Measurements from ENCODE around the gene RBM7. TPM values are rescaled to one million over a fixed set of nuclear protein-coding genes. Genes with fewer than 3 reads are reported as not detected.

Gene RBM7
- total and polyA plus RNA-seq, 2 donors (not counting 3 experiments of a cell fraction or from before 2014, with no cell fraction given): 16.4 to 38.4 TPM

DNA sequence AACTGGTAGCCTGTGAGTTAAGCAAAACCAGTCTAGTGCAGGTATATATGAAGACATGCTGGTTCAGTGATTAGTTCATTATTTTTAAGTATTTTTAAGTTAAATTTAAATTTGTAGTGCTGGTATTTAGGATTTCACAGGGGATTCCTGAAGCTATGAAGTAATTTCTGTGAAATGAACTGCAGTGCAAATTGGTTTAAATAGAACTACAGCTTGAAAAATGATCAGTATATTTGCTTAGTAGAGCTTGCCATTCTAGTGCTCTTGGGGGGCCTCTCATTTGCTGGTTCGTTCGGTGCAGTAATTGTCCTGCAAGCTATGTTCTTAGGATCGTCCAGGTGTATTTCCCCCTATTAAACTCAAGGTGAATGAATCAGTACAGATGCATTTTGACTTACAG, 51.9 kb downstream of the RBM7 start:
- BruUV-seq (replicated peaks): no TSS peak
- Histone ChIP-seq H2AFZ (ENCODE audit: low read depth, low read length) (no peak overlapping the region), H3K27me3 (ENCODE audit: control insufficient read depth in 2 of 2, insufficient read depth in 2 of 2, low read length in 2 of 2) (no peaks in the 10 kb centered on the region), H3K4me1 (ENCODE audit: control insufficient read depth, extremely low read depth, insufficient read depth, low read length) (no peaks in the 10 kb centered on the region), H3K4me3 (replicated peaks in 1 of 3; ENCODE audit: insufficient read depth in 1 of 3, low read depth in 1 of 3, low read length in 3 of 3) (no peak overlapping the region), H3K9ac (replicated peaks; ENCODE audit: extremely low read depth, insufficient read depth, low read length) (no peak overlapping the region), H3K27ac (ENCODE audit: insufficient read depth, low read depth, low read length) (no peak overlapping the region), H3K9me1 (replicated peaks; ENCODE audit: control insufficient read depth, extremely low read depth, insufficient read depth, low read length) (no peaks in the 10 kb centered on the region), H3K9me3 (replicated peaks; ENCODE audit: control insufficient read depth, insufficient read depth, low read length) (no peaks in the 10 kb centered on the region), H3K36me3 (ENCODE audit: control insufficient read depth in 2 of 2, extremely low read depth in 1 of 2, insufficient read depth in 2 of 2, low read length in 2 of 2) (peaks cover 11 to 16% of the 10 kb centered on the region in 2 experiments), H3K79me2 (ENCODE audit: control insufficient read depth, insufficient read depth, low read length) (peaks cover 14% of the 10 kb centered on the region), H3K4me2 (ENCODE audit: insufficient read depth, low read length) (no peak overlapping the region), H4K20me1 (replicated peaks; ENCODE audit: control insufficient read depth, extremely low read depth, insufficient read depth, low read length) (no peaks in the 10 kb centered on the region)
- no peak for DNase-seq (ENCODE audit: low read depth, low spot score)
- intact Hi-C loops (cut with micrococcal nuclease) (no loop called here), dilution Hi-C loops (cut with MboI; ENCODE audit: extremely low pct_ligation_motif_present, low sequenced_read_pairs) (no loop called here)
- TF ChIP-seq, protein P1, sequence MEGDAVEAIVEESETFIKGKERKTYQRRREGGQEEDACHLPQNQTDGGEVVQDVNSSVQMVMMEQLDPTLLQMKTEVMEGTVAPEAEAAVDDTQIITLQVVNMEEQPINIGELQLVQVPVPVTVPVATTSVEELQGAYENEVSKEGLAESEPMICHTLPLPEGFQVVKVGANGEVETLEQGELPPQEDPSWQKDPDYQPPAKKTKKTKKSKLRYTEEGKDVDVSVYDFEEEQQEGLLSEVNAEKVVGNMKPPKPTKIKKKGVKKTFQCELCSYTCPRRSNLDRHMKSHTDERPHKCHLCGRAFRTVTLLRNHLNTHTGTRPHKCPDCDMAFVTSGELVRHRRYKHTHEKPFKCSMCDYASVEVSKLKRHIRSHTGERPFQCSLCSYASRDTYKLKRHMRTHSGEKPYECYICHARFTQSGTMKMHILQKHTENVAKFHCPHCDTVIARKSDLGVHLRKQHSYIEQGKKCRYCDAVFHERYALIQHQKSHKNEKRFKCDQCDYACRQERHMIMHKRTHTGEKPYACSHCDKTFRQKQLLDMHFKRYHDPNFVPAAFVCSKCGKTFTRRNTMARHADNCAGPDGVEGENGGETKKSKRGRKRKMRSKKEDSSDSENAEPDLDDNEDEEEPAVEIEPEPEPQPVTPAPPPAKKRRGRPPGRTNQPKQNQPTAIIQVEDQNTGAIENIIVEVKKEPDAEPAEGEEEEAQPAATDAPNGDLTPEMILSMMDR (IDR thresholded peaks at IDR 0.05; ENCODE audit: extremely low read depth in 1 of 2, insufficient read depth in 1 of 2, low read depth in 1 of 2, low read length in 2 of 2): no peak
- TF ChIP-seq POLR2A (IDR thresholded peaks at IDR 0.05; ENCODE audit: low read depth, low read length): no peak
- no peak for TF ChIP-seq JUN (IDR thresholded peaks at IDR 0.05; ENCODE audit: borderline replicate concordance, insufficient read depth, insufficient read length, low read depth)
- no peak for TF ChIP-seq POLR2AphosphoS5 (IDR thresholded peaks at IDR 0.05; ENCODE audit: insufficient read depth, low read depth, low read length)
- TF ChIP-seq MYC (IDR thresholded peaks at IDR 0.05; ENCODE audit: low read depth, low read length): no peak
- TF ChIP-seq GATA2 (IDR thresholded peaks at IDR 0.05; ENCODE audit: insufficient read depth, insufficient read length, low read depth, low read length): no peak
- TF ChIP-seq EZH2 (IDR thresholded peaks at IDR 0.05; ENCODE audit: borderline replicate concordance, low read depth, low read length, severe bottlenecking): no peak
- TF ChIP-seq, protein P2, sequence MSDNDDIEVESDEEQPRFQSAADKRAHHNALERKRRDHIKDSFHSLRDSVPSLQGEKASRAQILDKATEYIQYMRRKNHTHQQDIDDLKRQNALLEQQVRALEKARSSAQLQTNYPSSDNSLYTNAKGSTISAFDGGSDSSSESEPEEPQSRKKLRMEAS (IDR thresholded peaks at IDR 0.05; ENCODE audit: insufficient read depth, insufficient read length): no peak
- TF ChIP-seq FOS (IDR thresholded peaks at IDR 0.05; ENCODE audit: borderline replicate concordance, insufficient read depth, low read length): no peak
- POLR2A ChIA-PET: no interaction called here
- no peak for FAIRE-seq
- CTCF ChIA-PET: interaction anchor here (0.8 to 1.5 kb wide), 2 partner anchors 10 to 112 kb away, joined by 3 to 4 read pairs; no protein-coding TSS in a partner anchor

Other genes with a start within 250 kb of the RBM7 start
- 300 and 330 TPM in 2 replicates for gene NNMT, start 104.3 kb upstream of the RBM7 start, total RNA-seq
- 454 and 506 TPM in 2 replicates for gene NNMT, start 104.3 kb upstream of the RBM7 start, polyA plus RNA-seq
- gene C11orf71, start 155 bp upstream of the RBM7 start, total RNA-seq: 4.0 and 5.4 TPM in 2 replicates
- 6.9 and 8.5 TPM in 2 replicates for gene C11orf71, start 155 bp upstream of the RBM7 start, polyA plus RNA-seq
- 155 and 182 TPM in 2 replicates for gene REXO2, start 38.8 kb downstream of the RBM7 start, total RNA-seq
- gene REXO2, start 38.8 kb downstream of the RBM7 start, polyA plus RNA-seq: 188 and 296 TPM in 2 replicates
- not detected in 2 replicates for gene NXPE1, start 159.2 kb downstream of the RBM7 start, total RNA-seq
- not detected in 2 replicates for gene NXPE1, start 159.2 kb downstream of the RBM7 start, polyA plus RNA-seq
- gene NXPE4, start 195.1 kb downstream of the RBM7 start, total RNA-seq: not detected in 2 replicates
- not detected in 2 replicates for gene NXPE4, start 195.1 kb downstream of the RBM7 start, polyA plus RNA-seq